GM19397 (cell line): ENCODE measurements around the gene SLC6A2.
A peak's percentile ranks its signal among the peaks of the same experiment; 100 is the strongest.

ENCODE experiments used
- ATAC-seq: cut with Tn5 transposase; IDR thresholded peaks from one replicate; pipeline ENCODE4 v1.9.1; 2021; ENCODE audit warnings: mild to moderate bottlenecking, moderate library complexity; ENCODE audit not compliant: unreplicated experiment

SLC6A2 gene

DNA sequence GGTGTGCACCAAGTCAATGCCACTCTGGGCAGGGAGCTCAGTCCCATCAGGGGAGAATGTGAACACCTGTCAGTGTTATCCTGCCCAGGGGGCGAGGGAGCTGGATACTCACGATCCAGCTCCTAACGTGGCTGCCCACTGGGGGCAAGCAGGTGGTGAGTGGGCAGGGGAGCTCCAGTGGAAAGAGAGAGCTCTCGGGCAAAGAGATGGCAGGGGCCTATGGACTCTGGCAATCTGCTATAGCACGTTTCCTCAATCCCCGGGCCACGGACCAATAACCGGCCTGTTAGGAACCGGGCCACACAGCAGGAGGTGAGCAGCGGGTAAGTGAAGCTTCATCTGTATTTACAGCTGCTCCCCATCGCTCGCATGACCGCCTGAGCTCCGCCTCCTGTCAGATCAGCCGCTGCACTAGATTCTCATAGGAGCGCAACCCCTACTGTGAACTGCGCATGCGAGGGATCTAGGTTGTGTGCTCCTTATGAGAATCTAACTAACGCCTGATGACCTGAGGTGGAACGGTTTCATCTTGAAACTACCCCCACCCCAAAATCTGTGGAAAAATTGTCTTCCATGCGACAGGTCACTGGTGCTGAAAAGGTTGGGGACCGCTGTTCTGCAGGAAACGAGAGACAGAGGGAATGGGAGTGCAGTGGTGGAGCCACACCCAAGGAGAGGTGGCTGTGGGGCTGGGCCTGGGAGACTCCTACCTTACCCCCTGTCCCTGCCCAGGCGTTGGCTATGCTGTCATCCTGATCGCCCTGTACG is 15.6 kb downstream of the SLC6A2 start:
- ATAC-seq, result no peak

DNA sequence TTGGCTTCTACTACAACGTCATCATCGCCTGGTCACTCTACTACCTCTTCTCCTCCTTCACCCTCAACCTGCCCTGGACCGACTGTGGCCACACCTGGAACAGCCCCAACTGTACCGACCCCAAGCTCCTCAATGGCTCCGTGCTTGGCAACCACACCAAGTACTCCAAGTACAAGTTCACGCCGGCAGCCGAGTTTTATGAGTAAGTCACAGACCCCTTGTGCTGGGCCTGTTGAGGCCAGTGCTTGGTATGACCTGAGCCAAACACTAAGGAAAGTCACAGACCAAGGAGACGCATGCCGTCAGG is 16.1 kb downstream of the SLC6A2 start:
- no peak for ATAC-seq

DNA sequence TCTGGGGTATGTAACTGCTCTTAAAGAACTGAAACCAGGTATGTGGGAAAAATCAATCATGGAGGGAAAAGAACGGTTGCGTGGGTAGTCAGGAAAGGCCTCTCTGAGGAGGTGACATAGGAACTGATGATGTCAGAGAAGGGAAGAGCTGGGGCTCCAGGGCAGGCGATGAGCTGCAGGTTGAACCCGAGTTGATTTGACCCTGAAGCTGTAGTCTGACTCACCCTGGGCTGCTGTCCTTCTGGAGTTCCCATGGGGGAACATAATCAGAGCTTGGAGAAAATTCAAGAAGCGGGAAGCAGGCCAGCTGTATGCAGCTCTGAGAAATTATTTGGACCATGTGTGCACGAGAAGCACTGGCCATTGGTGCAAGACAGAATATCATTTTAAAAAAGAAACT is 16.7 kb downstream of the SLC6A2 start:
- ATAC-seq, result no peak

DNA sequence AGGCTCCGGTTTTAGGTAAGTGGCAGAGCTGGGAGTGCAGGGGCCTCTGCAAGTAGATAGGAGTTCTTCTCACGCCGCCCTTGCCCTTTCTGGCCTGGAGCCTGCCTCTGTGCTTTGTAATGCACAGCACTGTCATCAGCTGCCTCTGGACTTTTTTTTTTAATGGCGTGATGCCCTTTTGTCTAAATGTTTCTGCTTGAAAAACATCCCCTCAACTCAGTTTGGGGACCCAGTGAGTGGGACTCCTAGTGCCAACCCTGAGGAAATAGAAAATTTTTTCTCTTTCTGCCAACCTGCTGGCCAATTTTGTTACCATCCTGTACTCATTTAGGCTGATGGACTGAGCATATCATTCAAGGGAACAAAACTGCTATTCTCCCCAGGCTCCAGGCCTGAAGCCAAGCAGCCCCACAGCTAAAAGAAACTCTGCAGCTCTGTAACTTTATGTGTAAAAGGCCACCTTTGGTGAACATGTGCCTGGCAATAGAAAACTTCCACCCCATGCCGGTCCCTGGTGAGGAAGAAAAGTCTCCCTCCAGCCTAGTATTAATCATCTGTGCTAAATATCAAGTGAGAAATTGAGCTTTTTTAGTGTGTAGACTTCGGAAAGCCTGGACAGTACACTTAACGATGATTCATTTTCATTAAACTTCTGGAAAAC is 22.5 kb downstream of the SLC6A2 start:
- no peak for ATAC-seq

DNA sequence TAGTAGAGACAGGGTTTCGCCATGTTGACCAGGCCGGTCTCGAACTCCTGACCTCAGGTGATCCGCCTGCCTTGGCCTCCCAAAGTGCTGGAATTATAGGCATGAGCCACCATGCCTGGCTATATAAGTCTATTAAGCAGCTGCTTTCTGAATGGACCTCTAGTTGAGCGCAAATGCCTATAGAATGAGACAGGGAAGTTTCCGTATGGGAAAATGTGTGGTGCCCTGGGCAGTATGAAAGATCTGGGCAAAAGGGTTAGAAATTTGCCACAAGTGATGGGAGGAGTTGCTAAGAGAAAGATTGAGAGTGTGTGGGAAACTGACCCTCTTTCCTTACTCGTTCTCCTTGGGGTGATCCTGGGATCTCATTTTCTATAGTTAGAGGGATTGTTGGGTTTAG is 26.3 kb downstream of the SLC6A2 start:
- no peak for ATAC-seq

DNA sequence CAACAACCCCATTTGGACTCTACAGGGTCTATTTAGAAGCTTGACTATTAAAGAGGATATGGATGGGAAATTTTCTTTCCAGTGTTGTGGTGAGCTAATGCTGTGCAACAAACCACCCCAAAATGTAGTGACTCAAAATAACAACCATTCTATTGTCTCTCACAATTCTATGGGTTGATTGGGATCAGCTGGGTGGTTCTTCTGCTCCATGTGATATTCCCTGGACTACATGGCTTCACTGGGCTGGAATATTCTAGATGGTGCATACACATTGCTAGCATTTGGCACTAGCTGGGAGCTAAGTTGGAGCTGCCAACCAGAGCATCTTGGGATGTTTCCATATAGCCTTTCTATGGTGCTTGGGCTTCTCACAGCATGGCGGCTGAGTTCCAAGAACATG is 30.2 kb downstream of the SLC6A2 start:
- no peak for ATAC-seq

DNA sequence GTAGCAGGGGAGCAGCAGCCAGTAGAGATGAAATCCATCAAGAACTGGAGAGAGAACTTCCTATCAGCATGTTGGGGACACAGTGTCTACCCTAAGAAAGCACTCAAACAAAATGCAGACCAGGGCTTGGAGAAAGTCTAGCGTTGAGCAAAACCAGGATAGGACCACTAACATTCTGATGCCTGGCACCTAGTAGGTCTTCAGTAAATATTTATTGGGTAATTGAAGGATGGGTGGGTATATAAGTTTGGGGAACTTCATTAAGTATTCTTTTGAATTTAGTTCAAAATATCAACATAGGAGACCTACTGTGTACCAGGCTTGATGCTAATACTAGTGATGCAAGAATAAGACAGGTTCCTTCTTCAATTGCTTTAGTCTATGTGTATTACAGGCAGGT is 30.9 kb downstream of the SLC6A2 start:
- ATAC-seq, result no peak

DNA sequence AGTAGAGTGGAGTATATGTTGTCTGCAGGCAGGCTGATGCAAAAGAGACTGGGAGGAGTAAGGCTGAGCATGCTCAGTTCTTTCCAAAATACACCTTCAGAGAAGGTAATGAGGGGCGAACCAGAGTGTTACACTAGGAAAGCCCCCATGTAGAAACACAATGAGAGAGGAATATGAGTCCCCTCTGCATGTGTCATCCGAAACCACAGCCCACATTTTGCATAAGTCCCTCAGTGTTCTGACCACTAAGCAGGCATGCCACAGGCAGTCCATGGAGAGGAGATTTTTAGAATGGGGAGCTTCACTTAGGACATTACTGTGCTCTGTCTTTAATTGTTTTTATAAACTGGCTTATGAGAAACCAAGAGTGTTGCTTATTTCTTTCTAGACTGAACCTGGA is 32.0 kb downstream of the SLC6A2 start:
- ATAC-seq, result no peak

DNA sequence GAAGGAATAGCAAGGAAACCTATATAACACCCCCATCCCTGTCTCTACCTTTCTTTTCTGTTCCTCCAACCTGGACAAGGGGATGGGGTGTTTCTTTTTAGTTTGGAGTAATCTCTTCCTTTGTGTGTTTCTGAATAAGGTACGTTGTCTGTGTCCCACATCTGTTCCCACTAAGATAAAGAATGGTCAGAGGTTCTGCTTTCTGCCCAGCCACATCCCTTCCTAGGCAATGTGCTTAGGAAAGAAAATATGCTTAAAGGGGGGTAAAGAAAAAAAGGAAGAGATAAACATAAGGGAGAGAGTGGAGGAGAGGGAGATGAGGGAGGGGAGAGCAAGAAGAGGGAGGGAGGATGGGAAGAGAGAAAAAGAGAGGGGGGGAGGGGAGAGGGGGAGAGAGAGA is 35.1 kb downstream of the SLC6A2 start:
- no peak for ATAC-seq

DNA sequence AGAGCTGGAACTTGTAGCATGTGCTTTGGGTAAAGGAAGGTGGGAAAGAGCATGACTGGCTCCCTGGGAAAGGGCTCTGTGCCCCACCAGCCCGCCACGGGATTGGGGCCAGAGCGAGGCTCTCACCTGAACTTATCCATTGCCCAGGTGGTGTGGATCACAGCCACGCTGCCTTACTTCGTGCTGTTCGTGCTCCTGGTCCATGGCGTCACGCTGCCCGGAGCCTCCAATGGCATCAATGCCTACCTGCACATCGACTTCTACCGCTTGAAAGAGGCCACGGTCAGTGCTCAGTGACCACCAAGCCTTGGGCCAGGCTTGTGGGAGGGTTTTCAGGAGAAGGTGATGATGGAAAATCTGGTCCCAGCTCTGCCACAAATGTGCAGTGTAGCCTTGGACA is 36.0 kb downstream of the SLC6A2 start:
- ATAC-seq, result no peak

DNA sequence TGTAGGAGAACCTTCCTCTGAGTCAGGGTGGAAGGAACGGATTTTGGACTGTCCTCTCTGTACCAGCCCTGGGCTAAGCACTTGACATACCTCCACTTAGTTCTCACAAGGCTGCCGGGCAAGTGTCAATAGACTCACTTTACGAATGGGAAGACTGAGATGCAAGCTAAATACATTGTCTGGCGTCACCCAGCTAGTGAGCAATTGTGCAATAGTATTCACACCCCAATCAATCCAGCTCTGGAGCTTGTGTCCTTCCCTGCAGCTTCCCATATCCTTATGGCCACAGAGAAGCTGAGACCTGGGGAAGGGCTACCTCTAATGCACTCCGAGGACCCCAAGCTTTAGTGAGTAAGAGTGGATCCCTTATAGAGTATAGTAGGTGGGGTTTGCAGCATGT is 39.8 kb downstream of the SLC6A2 start:
- ATAC-seq, result no peak

DNA sequence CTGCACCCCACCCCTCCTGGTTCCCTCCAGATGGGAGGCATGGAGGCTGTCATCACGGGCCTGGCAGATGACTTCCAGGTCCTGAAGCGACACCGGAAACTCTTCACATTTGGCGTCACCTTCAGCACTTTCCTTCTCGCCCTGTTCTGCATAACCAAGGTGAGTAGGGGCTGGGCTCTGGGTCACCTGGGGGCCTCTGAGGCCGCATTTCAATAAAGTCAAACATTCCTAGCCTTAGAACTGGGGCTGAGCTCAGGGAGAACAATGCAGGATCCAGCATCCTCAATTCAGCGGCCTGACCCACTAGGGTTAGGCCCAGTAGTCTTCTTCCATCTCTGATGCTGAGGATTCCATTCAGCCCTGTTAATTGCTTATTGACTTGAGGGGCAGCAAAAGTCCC is 42.1 kb downstream of the SLC6A2 start:
- ATAC-seq, result no peak

DNA sequence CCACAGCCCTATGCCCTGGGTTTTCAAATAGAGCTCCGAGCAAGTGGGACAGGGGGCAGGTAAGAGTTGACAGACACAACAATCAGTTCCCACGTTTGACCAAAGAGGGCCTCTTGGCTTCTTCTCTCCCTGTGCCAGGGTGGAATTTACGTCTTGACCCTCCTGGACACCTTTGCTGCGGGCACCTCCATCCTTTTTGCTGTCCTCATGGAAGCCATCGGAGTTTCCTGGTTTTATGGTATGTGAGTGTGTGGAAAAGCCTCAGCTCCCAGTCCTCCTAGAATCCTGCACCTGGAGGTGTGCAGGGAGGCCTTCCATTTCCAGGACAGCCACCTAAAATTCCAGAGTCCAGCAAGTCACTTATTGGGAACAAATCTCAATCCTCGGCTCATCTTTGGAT is 42.5 kb downstream of the SLC6A2 start:
- no peak for ATAC-seq

DNA sequence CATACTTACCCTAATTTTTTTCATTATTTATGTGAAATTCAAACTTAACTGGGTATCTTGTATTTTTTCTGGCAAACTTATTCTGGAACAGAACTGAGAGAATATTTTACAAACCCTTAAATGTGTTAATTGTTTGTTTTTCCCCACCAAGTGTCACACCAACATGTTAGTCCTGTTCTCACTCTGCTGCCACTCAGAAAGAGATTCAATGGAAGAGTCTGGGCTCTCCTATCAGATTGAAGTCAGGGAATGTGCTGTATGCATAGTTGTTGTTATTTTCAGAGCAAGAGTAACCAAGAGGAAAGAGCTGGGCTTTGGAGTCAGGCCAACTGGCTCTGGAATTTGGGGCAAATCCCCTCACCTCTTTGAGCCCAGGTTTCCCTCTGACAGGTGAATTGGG is 43.2 kb downstream of the SLC6A2 start:
- no peak for ATAC-seq

DNA sequence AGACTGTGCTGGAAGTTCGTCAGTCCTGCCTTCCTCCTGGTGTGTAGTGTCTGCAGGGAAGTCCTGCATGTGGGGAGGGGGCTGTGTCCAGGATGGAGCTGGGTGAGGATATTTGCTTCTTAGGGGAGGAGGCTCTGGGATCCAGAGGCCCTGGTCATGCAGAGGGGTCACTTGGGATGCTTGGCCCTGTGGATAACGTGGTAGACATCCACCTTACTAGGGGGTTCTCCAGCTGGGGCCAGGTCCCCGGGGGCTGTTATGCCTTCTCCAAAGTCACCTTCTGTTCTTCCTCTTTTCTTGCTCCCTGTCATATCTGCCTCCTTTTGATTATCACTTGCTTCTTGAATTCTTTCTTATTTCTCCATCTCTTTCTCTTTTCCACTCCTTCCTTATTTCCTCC is 43.8 kb downstream of the SLC6A2 start:
- ATAC-seq, result no peak

DNA sequence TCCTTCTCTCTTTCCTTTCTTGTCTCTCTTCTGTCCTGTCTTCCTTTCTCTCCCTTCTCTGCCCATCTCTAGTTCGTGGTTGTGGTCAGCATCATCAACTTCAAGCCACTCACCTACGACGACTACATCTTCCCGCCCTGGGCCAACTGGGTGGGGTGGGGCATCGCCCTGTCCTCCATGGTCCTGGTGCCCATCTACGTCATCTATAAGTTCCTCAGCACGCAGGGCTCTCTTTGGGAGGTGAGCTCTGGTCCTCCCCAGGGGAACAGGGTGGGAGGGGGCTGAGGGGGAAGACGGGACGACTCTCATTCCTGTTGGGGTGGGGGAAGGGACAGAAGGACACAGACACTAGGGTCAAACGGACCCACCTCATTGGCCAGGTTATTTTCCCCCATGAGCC is 44.3 kb downstream of the SLC6A2 start:
- no peak for ATAC-seq

DNA sequence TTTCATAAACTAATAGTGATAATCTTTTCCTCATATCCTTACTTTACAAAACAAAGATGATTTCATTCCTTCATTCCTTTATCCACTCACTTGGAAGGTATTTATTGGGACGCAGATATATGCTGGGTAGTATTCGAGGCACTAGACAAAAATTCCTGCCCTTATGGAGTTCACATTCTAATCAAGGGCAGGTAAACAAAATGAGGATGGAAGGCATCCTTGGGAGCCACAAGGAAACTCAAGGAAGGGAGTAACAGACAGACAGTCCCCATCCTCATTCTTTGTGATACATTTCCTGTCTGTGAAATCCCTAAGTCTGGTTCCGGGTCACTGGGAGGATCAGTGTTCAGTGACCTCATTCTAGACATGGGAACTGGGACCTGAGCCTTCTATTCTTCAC is 45.2 kb downstream of the SLC6A2 start:
- ATAC-seq, result no peak

DNA sequence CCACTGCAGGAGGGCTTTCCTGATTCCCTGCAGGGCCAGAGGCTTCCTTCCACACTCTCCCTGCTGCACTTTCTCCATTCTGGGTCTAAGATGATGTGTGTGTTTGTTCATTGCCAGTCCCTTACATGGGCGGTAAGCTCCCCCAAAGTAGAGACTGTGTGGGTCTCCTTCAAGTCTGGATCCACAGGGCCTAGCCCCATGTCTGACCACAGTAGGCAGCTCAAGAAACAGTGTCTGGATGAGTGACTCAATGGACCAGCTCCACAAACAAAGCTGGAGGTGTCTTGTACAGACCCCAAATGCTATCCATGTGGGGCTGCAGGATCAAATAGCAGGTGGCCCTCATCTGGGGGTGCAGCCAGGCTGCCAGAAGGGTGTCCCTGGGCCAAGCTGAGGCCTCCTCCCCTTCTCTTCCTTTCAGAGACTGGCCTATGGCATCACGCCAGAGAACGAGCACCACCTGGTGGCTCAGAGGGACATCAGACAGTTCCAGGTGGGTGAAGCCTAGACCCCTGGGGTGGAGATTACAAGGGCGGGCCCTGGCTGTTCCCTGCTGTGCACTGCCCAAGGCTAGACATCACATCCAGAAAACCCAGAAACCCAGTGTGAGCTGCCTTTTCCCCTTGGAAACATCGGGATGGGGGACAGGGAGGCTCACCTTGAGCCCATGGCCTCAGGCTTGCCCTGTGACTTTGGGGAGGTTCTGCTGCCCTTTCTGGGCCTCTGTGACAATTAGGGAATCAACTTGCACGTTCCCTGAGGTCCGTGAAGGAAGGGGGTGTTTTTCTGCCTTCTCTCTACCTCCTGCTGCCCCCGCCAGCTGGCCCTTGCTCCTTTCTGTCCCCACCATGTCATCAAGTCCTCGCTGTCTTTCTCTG is 45.9 kb downstream of the SLC6A2 start:
- ATAC-seq, result peak; percentile 72

DNA sequence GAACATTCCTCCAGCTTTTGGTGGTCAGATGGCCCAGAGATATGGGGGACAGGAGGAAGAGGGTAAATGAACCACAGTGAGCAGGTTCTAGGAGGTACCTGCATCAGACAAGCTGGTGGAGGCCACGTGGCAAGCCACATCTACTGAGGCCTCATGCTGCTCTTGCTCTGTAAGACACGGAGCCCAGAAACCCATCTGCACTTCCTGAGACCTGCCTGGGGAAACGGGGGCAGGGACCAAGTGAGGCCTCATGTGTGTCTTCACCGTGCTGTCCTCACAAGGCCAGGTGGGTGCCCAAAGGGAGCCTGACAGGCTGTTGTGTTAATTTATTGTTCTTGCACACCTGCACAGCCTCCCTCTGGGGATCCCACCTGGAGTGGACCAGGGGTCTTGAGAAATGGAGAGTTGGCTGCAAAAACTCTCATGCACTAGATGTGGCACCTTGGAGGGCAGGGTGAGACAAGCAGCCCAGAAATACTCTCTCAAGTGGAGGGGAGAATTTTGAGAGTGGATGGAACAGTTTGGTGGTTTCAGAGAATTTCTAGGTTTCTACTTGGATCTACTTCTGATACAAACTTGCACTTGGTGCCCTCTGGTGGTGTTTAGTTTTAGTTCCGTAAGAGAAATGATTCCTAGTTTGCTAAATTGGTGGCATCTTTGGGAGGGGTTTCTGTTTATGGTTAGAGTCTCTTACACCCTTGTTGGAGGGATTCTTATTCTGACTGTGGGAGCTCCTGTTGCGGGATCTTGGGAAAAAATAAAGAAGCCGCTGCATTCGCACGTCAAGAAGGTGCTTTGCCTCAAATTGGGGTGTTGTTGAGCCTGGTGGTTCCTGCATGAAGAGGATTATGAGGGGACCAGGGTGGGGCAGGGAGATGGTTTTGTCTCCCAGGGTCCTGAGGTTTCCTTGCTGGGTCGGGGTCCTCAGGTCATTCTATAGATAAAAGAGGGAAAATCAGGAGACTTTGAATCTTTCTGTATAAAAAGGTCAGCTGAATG is 47.5 kb downstream of the SLC6A2 start:
- ATAC-seq, result no peak

DNA sequence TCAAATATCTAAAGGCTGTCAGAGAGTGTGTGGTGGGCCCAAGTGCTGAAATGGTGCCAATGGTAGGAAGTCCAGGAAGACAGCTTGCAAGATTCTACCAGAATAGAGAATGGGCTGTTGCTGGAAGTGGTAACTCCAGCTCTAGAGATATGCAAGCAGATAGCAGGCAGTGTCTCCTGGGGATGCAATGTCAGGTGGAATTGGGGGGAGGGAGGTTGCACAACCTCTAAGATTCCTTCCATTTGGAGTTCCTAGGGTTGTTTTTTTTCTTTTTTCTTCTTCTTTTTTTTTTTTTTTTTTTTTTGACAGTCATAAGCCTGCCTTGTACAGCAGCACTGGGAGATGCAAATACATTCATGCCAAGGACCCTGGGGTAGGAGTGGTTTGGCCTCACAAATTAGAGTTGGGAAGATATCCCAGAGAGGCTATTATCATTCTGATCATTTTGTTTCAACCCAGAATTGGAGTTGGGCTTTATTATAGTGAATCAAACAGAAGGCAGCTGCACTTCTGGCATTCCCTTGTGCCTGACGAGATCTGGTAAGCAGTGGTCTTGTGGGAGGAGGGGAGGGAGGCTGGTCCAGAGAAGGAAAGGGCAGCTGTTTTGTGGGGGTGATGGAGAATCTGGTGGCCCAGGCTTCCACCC is 51.1 kb downstream of the SLC6A2 start:
- no peak for ATAC-seq
